Nephron (organoid): Measurements from ENCODE around the gene PPIG.

Experiments used
- H3K27ac Mint-ChIP-seq, 3 experiments: 2 replicates each; pipeline ENCODE4 v1.8.0; 2020; ENCODE audit warnings: mixed read lengths in 3 of 3, mild to moderate bottlenecking in 2 of 3, moderate library complexity in 1 of 3
- H3K27me3 Mint-ChIP-seq: 2 replicates; pipeline ENCODE4 v1.8.0; 2021; ENCODE audit warnings: low read depth, mild to moderate bottlenecking, moderate library complexity, mixed read lengths
- H3K36me3 Mint-ChIP-seq: 2 replicates; pipeline ENCODE4 v1.8.0; 2020; ENCODE audit warnings: low read depth, mixed read lengths
- H3K4me1 Mint-ChIP-seq: 2 replicates; pipeline ENCODE4 v1.8.0; 2020; ENCODE audit warnings: mixed read lengths
- H3K4me3 Mint-ChIP-seq, 3 experiments: 2 replicates each; pipeline ENCODE4 v1.8.0; 2020; ENCODE audit warnings: mild to moderate bottlenecking in 3 of 3, mixed read lengths in 3 of 3, moderate library complexity in 2 of 3
- H3K9me3 Mint-ChIP-seq: 2 replicates; pipeline ENCODE4 v1.8.0; 2020; ENCODE audit warnings: mixed read lengths
- TF ChIP-seq, protein P1 (sequence below), 3 experiments: fragments of 200-600 bp; sonication (generic); IDR thresholded peaks; one replicate each; pipeline ENCODE4 v1.5.0; 2021; ENCODE audit warnings: antibody characterized with exemption in 3 of 3; ENCODE audit not compliant: unreplicated experiment in 3 of 3

Gene PPIG

DNA sequence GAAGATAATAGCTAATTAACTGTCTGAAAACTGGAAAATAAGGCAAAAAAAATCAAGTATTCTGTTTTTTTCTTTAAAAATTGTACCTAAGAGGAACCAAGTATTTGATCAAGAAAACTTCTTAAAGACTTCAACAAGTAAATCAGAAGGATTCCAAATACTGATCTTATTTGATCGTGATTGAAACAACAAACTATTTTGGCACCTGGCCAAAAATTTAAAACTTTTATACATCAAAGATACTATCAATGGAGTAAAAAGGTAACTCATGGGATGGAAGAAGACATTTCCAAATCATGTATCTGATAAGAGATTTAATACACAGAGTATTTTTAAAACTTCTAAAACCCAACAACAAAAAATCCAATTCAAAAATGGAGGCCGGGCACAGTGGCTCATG is 63.3 kb downstream of the PPIG start:
- Mint-ChIP-seq H3K27me3 (no peaks in the 10 kb centered on the region), H3K9me3 (no peaks in the 10 kb centered on the region), H3K36me3 (no peaks in the 10 kb centered on the region), H3K4me3 (no peak overlapping the region), H3K27ac (no peak overlapping the region), H3K4me1 (no peaks in the 10 kb centered on the region)
- TF ChIP-seq, protein P1, sequence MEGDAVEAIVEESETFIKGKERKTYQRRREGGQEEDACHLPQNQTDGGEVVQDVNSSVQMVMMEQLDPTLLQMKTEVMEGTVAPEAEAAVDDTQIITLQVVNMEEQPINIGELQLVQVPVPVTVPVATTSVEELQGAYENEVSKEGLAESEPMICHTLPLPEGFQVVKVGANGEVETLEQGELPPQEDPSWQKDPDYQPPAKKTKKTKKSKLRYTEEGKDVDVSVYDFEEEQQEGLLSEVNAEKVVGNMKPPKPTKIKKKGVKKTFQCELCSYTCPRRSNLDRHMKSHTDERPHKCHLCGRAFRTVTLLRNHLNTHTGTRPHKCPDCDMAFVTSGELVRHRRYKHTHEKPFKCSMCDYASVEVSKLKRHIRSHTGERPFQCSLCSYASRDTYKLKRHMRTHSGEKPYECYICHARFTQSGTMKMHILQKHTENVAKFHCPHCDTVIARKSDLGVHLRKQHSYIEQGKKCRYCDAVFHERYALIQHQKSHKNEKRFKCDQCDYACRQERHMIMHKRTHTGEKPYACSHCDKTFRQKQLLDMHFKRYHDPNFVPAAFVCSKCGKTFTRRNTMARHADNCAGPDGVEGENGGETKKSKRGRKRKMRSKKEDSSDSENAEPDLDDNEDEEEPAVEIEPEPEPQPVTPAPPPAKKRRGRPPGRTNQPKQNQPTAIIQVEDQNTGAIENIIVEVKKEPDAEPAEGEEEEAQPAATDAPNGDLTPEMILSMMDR (IDR thresholded peaks at IDR 0.05; ENCODE audit: unreplicated experiment in 3 of 3): no peak

DNA sequence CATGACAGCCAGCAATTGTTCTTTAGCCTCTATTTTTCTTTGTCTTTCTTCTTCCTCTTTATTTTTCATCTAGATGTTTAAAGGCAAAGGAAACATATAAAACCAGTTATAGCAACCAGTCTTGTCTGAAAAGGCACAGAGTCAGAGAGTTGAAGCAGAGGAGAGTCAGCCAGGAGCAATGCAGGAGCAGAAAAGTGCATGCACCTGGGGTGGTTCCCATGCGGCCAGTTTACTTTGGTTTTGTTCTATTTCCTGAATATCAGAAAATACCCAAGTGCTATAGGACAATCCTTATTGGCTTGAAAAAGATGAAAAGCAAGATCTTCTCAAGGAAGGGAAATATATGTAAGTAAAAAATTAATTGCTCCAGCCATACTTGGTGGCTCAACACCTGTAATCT is 65.1 kb downstream of the PPIG start:
- TF ChIP-seq, protein P1 (IDR thresholded peaks at IDR 0.05; ENCODE audit: unreplicated experiment in 3 of 3): no peak
- no peaks in the 10 kb centered on the region for H3K27me3 Mint-ChIP-seq
- H3K4me3 Mint-ChIP-seq: no peak overlapping the region
- no peak overlapping the region for H3K27ac Mint-ChIP-seq
- no peaks in the 10 kb centered on the region for H3K36me3 Mint-ChIP-seq
- H3K4me1 Mint-ChIP-seq: no peaks in the 10 kb centered on the region
- no peaks in the 10 kb centered on the region for H3K9me3 Mint-ChIP-seq

DNA sequence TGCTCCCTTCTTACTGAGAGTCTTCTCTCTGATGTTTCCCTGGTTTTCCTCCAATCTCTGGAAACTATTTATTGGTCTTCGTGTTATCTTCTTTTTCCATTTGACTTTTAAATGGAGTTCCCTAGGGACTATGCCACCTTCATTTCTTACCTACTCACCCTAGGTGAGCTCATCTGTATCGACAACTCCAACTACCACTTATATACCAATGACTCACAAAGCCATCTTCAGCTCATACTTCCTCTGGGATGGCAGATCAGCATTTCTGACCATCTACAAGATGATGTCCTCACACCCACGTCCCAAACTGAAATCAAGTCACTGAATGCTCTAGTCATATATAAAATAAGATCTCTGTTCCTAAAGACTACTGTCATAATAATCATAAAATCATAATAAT is 69.5 kb downstream of the PPIG start:
- Mint-ChIP-seq H3K9me3 (no peaks in the 10 kb centered on the region), H3K27ac (no peak overlapping the region), H3K4me3 (no peak overlapping the region), H3K27me3 (no peaks in the 10 kb centered on the region), H3K4me1 (no peaks in the 10 kb centered on the region), H3K36me3 (no peaks in the 10 kb centered on the region)
- TF ChIP-seq, protein P1 (IDR thresholded peaks at IDR 0.05; ENCODE audit: unreplicated experiment in 3 of 3): no peak

DNA sequence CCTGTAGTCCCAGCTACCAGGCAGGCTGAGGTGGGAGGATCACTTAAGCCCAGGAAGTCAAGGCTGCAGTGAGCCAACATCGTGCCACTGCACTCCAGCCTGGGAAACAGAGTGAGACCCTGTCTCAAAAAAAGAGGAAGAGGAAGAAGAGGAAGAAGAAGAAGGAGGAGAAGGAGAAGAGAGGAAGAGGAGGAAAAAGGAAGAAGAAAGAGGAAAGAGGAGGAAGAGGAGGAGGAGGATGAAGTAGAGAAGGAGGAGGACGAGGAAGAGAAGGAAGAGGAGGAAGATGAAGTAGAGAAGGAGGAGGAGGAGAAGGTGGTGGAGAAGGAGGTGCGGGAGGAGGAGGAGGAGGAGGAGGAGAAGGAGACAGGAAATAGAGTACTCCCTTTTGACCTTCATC is 72.0 kb downstream of the PPIG start:
- no peaks in the 10 kb centered on the region for H3K36me3 Mint-ChIP-seq
- H3K4me3 Mint-ChIP-seq: no peak overlapping the region
- TF ChIP-seq, protein P1 (IDR thresholded peaks at IDR 0.05; ENCODE audit: unreplicated experiment in 3 of 3): no peak
- no peaks in the 10 kb centered on the region for H3K4me1 Mint-ChIP-seq
- H3K27me3 Mint-ChIP-seq: no peaks in the 10 kb centered on the region
- H3K27ac Mint-ChIP-seq: no peak overlapping the region
- no peaks in the 10 kb centered on the region for H3K9me3 Mint-ChIP-seq

DNA sequence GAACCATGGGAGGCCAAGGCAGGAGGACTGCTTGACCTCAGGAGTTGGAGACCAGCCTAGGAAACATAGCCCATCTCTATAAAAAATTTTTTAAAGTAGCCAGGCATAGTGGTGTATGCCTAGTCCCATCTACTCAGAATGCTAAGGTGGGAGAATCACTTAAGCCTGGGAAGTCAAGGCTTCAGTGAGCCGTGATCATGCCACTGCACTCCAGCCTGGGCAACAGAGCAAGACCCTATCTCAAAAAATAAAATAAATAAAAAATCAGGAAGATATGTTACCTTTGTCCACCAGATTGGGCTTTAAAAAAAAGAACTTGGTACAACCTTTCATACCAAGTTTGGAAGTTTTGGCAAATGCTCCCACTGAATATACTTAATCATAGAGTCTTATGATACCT is 74.7 kb downstream of the PPIG start:
- no peaks in the 10 kb centered on the region for H3K9me3 Mint-ChIP-seq
- no peaks in the 10 kb centered on the region for H3K4me1 Mint-ChIP-seq
- no peak overlapping the region for H3K27ac Mint-ChIP-seq
- TF ChIP-seq, protein P1 (IDR thresholded peaks at IDR 0.05; ENCODE audit: unreplicated experiment in 3 of 3): no peak
- H3K36me3 Mint-ChIP-seq: no peaks in the 10 kb centered on the region
- H3K4me3 Mint-ChIP-seq: no peak overlapping the region
- no peaks in the 10 kb centered on the region for H3K27me3 Mint-ChIP-seq

DNA sequence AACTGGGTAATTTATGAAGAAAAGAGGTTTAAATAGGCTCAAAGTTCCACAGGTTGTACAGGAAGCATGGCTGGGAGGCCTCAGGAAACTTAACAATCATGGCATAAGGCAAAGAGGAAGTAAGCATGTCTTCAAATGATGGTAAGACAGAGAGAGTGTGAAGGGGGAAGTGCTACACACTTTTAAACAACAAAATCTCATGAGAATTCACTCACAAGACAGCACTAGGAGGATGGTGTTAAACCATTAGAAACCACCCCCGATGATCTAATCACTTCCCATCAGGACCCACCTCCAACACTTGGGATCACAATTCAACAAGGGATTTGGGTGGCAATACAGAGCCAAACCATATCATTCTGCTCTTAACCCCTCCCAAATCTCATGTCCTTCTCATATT is 75.2 kb downstream of the PPIG start:
- H3K27ac Mint-ChIP-seq: no peak overlapping the region
- TF ChIP-seq, protein P1 (IDR thresholded peaks at IDR 0.05; ENCODE audit: unreplicated experiment in 3 of 3): no peak
- no peaks in the 10 kb centered on the region for H3K36me3 Mint-ChIP-seq
- H3K4me1 Mint-ChIP-seq: no peaks in the 10 kb centered on the region
- H3K9me3 Mint-ChIP-seq: no peaks in the 10 kb centered on the region
- no peak overlapping the region for H3K4me3 Mint-ChIP-seq
- H3K27me3 Mint-ChIP-seq: no peaks in the 10 kb centered on the region
